H9 (cell line): Measurements from ENCODE around the gene ICAM4. TPM values are rescaled to one million over a fixed set of nuclear protein-coding genes. Genes with fewer than 3 reads are reported as not detected.
A peak's percentile ranks its signal among the peaks of the same experiment; 100 is the strongest.

ENCODE experiments used
- DNase-seq: peaks from one replicate; pipeline ENCODE4 v3.0.0-alpha.2; 2017
- H2AFZ ChIP-seq: one replicate; pipeline ENCODE4 v1.6.1; 2013; ENCODE audit warnings: mild to moderate bottlenecking, low read length, control low read depth, moderate library complexity
- H2AK5ac ChIP-seq: 2 replicates; pipeline ENCODE4 v1.6.1; 2013; ENCODE audit warnings: low read length, control low read depth, mixed read lengths; ENCODE audit not compliant: insufficient read length
- H2BK120ac ChIP-seq: one replicate; pipeline ENCODE4 v1.6.1; 2013; ENCODE audit warnings: low read depth, mild to moderate bottlenecking, low read length, control low read depth, inconsistent platforms; ENCODE audit not compliant: poor library complexity, severe bottlenecking
- H2BK12ac ChIP-seq: 2 replicates; pipeline ENCODE4 v1.6.1; 2013; ENCODE audit warnings: low read length, control low read depth, mixed read lengths, low read depth; ENCODE audit not compliant: insufficient read length
- H2BK15ac ChIP-seq: 2 replicates; pipeline ENCODE4 v1.6.1; 2013; ENCODE audit warnings: low read depth, low read length, control low read depth
- H2BK20ac ChIP-seq: one replicate; pipeline ENCODE4 v1.6.1; 2013; ENCODE audit warnings: low read depth, mild to moderate bottlenecking, low read length, control low read depth, inconsistent platforms; ENCODE audit not compliant: poor library complexity, severe bottlenecking
- H2BK5ac ChIP-seq: 2 replicates; pipeline ENCODE4 v1.6.1; 2013; ENCODE audit warnings: low read length, control low read depth, mixed read lengths; ENCODE audit not compliant: insufficient read length
- H3K14ac ChIP-seq: 2 replicates; pipeline ENCODE4 v1.6.1; 2013; ENCODE audit warnings: low read length, control low read depth; ENCODE audit not compliant: insufficient read depth
- H3K18ac ChIP-seq: 2 replicates; pipeline ENCODE4 v1.6.1; 2013; ENCODE audit warnings: low read depth, mild to moderate bottlenecking, mixed read lengths, low read length, control low read depth; ENCODE audit not compliant: insufficient read length
- H3K23ac ChIP-seq: 2 replicates; pipeline ENCODE4 v1.6.1; 2013; ENCODE audit warnings: low read length, control low read depth, mixed read lengths, low read depth; ENCODE audit not compliant: insufficient read length
- H3K23me2 ChIP-seq: 2 replicates; pipeline ENCODE4 v1.6.1; 2013; ENCODE audit warnings: low read depth, mild to moderate bottlenecking, mixed read lengths, low read length, control low read depth; ENCODE audit not compliant: insufficient read length, poor library complexity, severe bottlenecking
- H3K27ac ChIP-seq: 2 replicates; pipeline ENCODE4 v1.5.1; 2013; ENCODE audit warnings: low read length, control low read depth, mixed read lengths, low read depth; ENCODE audit not compliant: insufficient read length
- H3K27me3 ChIP-seq: 2 replicates; pipeline ENCODE4 v1.6.1; 2013; ENCODE audit warnings: low read length, control low read depth, inconsistent platforms; ENCODE audit not compliant: insufficient read depth
- H3K4ac ChIP-seq: 2 replicates; pipeline ENCODE4 v1.6.1; 2013; ENCODE audit warnings: low read depth, mild to moderate bottlenecking, control low read depth, inconsistent platforms, low read length, moderate library complexity
- H3K4me1 ChIP-seq: 2 replicates; pipeline ENCODE4 v1.6.1; 2013; ENCODE audit warnings: low read length, control low read depth, inconsistent platforms; ENCODE audit not compliant: insufficient read depth
- H3K4me2 ChIP-seq: 2 replicates; pipeline ENCODE4 v1.6.1; 2013; ENCODE audit warnings: low read length, control low read depth, mixed read lengths; ENCODE audit not compliant: insufficient read length, insufficient read depth
- H3K56ac ChIP-seq: 2 replicates; pipeline ENCODE4 v1.6.1; 2013; ENCODE audit warnings: low read depth, mild to moderate bottlenecking, mixed read lengths, low read length, control low read depth; ENCODE audit not compliant: insufficient read length
- H3K79me1 ChIP-seq: 2 replicates; pipeline ENCODE4 v1.6.1; 2013; ENCODE audit warnings: low read depth, mild to moderate bottlenecking, moderate library complexity, low read length, control low read depth, inconsistent platforms; ENCODE audit not compliant: insufficient read depth, poor library complexity, severe bottlenecking
- H3K79me2 ChIP-seq: 2 replicates; pipeline ENCODE4 v1.6.1; 2013; ENCODE audit warnings: low read length, control low read depth, inconsistent platforms; ENCODE audit not compliant: insufficient read depth
- H3K9ac ChIP-seq: 2 replicates; pipeline ENCODE4 v1.6.1; 2013; ENCODE audit warnings: low read length, control low read depth, mixed read lengths; ENCODE audit not compliant: insufficient read length; ENCODE audit errors: extremely low read depth
- H3K9me3 ChIP-seq: one replicate; pipeline ENCODE4 v1.6.1; 2013; ENCODE audit warnings: low read depth, low read length, inconsistent platforms; ENCODE audit not compliant: control insufficient read depth
- H3T11ph ChIP-seq: one replicate; pipeline ENCODE4 v1.6.1; 2013; ENCODE audit warnings: mild to moderate bottlenecking, low read length, control low read depth, inconsistent platforms
- H4K20me1 ChIP-seq: one replicate; pipeline ENCODE4 v1.6.1; 2013; ENCODE audit not compliant: control insufficient read depth, insufficient read length, insufficient read depth
- H4K5ac ChIP-seq: 2 replicates; pipeline ENCODE4 v1.6.1; 2013; ENCODE audit warnings: low read depth, mild to moderate bottlenecking, mixed read lengths, low read length, control low read depth; ENCODE audit not compliant: insufficient read length
- H4K8ac ChIP-seq: replicated peaks from 2 replicates; pipeline ENCODE4 v1.6.1; 2013; ENCODE audit warnings: low read length, control low read depth, mixed read lengths, low read depth; ENCODE audit not compliant: insufficient read length
- H4K91ac ChIP-seq: 2 replicates; pipeline ENCODE4 v1.6.1; 2013; ENCODE audit warnings: low read depth, mild to moderate bottlenecking, moderate library complexity, mixed read lengths, low read length, control low read depth; ENCODE audit not compliant: insufficient read length
- H3K27ac Mint-ChIP-seq, 3 experiments: 2 replicates in 2 of 3; 3 replicates in 1 of 3; pipeline ENCODE4 v1.8.0; 2020 to 2021; ENCODE audit warnings: mixed read lengths in 3 of 3, mild to moderate bottlenecking in 1 of 3, moderate library complexity in 1 of 3
- H3K27me3 Mint-ChIP-seq: 2 replicates; pipeline ENCODE4 v1.8.0; 2021; ENCODE audit warnings: low read depth, mild to moderate bottlenecking, moderate library complexity, mixed read lengths
- H3K36me3 Mint-ChIP-seq, 3 experiments: 2 replicates in 2 of 3; 3 replicates in 1 of 3; pipeline ENCODE4 v1.8.0; 2020 to 2021; ENCODE audit warnings: low read depth in 3 of 3, mixed read lengths in 3 of 3; ENCODE audit not compliant: insufficient read depth in 1 of 3
- H3K4me1 Mint-ChIP-seq, 2 experiments: 2 replicates each; pipeline ENCODE4 v1.8.0; 2020; ENCODE audit warnings: mixed read lengths in 2 of 2
- H3K4me3 Mint-ChIP-seq, 2 experiments: 2 replicates in 1 of 2; 3 replicates in 1 of 2; pipeline ENCODE4 v1.8.0; 2020 to 2021; ENCODE audit warnings: mild to moderate bottlenecking in 2 of 2, mixed read lengths in 2 of 2, moderate library complexity in 1 of 2
- H3K9me3 Mint-ChIP-seq, 2 experiments: 2 replicates in 1 of 2; 3 replicates in 1 of 2; pipeline ENCODE4 v1.8.0; 2020; ENCODE audit warnings: mild to moderate bottlenecking in 2 of 2, mixed read lengths in 2 of 2, moderate library complexity in 1 of 2
- CTCF ChIP-seq: fragments of 200-600 bp; sonication (generic); conservative IDR thresholded peaks from 3 replicates; pipeline ENCODE4 v1.8.0; 2021; ENCODE audit warnings: antibody characterized with exemption, mild to moderate bottlenecking
- WGBS: extraction: QIAGEN DNeasy Blood & Tissue Kit; methylation state at CpG from one replicate; pipeline ENCODE4 v1.1.7; 2013; ENCODE audit warnings: missing lambda C conversion rate, low lambda C conversion rate, mixed read lengths; ENCODE audit not compliant: insufficient read length; ENCODE audit errors: extremely low coverage; 5-methylcytosine and 5-hydroxymethylcytosine counted together
- total RNA-seq: library from RNA; stranded (reverse); gene quantifications from 2 replicates; pipeline ENCODE4 v1.2.1, GENCODE V29; 2021

Gene ICAM4
- total RNA-seq, 1 experiment from 2014 or later = 1.1 TPM

- Histone ChIP-seq H3K79me2 (no peaks in the 10 kb centered on the region), H3K9ac (no peak overlapping the region), H4K5ac (no peak overlapping the region), H3K4me1 (no peaks in the 10 kb centered on the region), H2BK5ac (no peak overlapping the region), H4K8ac (no peak overlapping the region), H2BK15ac (no peak overlapping the region), H3T11ph (no peak overlapping the region), H2BK120ac (no peak overlapping the region), H2BK20ac (no peak overlapping the region), H2AK5ac (no peak overlapping the region), H3K56ac (no peak overlapping the region), H3K27me3 (peaks cover 13% of the 10 kb centered on the region; the same call in 1 of the 2 replicates), H3K4ac (no peak overlapping the region), H2AFZ (no peak overlapping the region), H4K20me1 (no peaks in the 10 kb centered on the region), H3K23me2 (peaks cover 11% of the 10 kb centered on the region), H3K79me1 (no peaks in the 10 kb centered on the region), H3K23ac (no peak overlapping the region), H2BK12ac (no peak overlapping the region), H4K91ac (no peak overlapping the region), H3K9me3 (no peaks in the 10 kb centered on the region), H3K4me2 (no peak overlapping the region), H3K18ac (no peak overlapping the region), H3K27ac (no peak overlapping the region), H3K14ac (no peak overlapping the region)
- Mint-ChIP-seq H3K36me3 (peaks cover 0 to 9% (median 5%) of the 10 kb centered on the region in 3 experiments; a peak in 5 of 7 replicates), H3K27ac (no peak overlapping the region), H3K27me3 (peaks cover 55% of the 10 kb centered on the region), H3K4me1 (peaks cover 4 to 8% of the 10 kb centered on the region in 2 experiments), H3K9me3 (no peaks in the 10 kb centered on the region), H3K4me3 (peak overlapping the region in 1 of 2 experiments; percentile 29; a peak in 2 of 5 replicates)
- DNase-seq = no peak
- TF ChIP-seq CTCF = no peak
- no CpG with 5 or more reads among the region's 14 CpGs for WGBS
Observed at GRCh38 chr19:10299545-10300458, 13.0 kb downstream of the ICAM4 start.
